ENCODE measurements around the gene SH2D1B.
"Not testable (repeated sequence)": the region's sequence is repeated elsewhere in the genome, so short reads cannot be mapped to it uniquely, and the experiment has no call there.

SH2D1B gene

GRCh38 chr1:162412002-162412401 lies at the start of gene SH2D1B:
SH2D1B (minus strand) TSS chr1:162412136; CDS start chr1:162412016, 120 bp downstream.
- H3K4me3 ChIP-seq (ENCODE audit: low read depth, low read length): no peak within 1 kb of the TSS
- TF ChIP-seq CTCF (IDR thresholded peaks at IDR 0.05; ENCODE audit: low read depth, low read length): no peak
- peak; percentile 75 for DNase-seq (ENCODE audit: low read depth, low spot score)
- in situ Hi-C loops (cut with HindIII; ENCODE audit: low sequenced_read_pairs): no loop called here

- no peak for TF ChIP-seq CTCF (IDR thresholded peaks at IDR 0.05; ENCODE audit: low read depth, low read length)
- no peak overlapping the region for H3K4me3 ChIP-seq (ENCODE audit: low read depth, low read length)
- no peak for DNase-seq (ENCODE audit: low read depth, low spot score)
Observed at GRCh38 chr1:162458236-162458635, 46.3 kb upstream of the SH2D1B start.

GRCh38 chr1:162456323-162456722 lies 44.4 kb upstream of the SH2D1B start:
- H3K4me3 ChIP-seq (ENCODE audit: low read depth, low read length): no peak overlapping the region
- no peak for DNase-seq (ENCODE audit: low read depth, low spot score)
- no peak for TF ChIP-seq CTCF (IDR thresholded peaks at IDR 0.05; ENCODE audit: low read depth, low read length)
- in situ Hi-C loops (cut with HindIII; ENCODE audit: low sequenced_read_pairs): no loop called here

More at GRCh38 chr1:162458236-162458635, 46.3 kb upstream of the SH2D1B start:
- in situ Hi-C loops (cut with HindIII; ENCODE audit: low sequenced_read_pairs): no loop called here

- DNase-seq (ENCODE audit: low read depth, low spot score); in situ Hi-C loops (cut with HindIII; ENCODE audit: low sequenced_read_pairs): not testable (repeated sequence)
Observed at GRCh38 chr1:162454361-162454760, 42.4 kb upstream of the SH2D1B start.

GRCh38 chr1:162446946-162447345 lies 35.0 kb upstream of the SH2D1B start:
- no peak for DNase-seq (ENCODE audit: low read depth, low spot score)
- in situ Hi-C loops (cut with HindIII; ENCODE audit: low sequenced_read_pairs): no loop called here
- TF ChIP-seq CTCF (IDR thresholded peaks at IDR 0.05; ENCODE audit: low read depth, low read length): no peak

More at GRCh38 chr1:162454361-162454760, 42.4 kb upstream of the SH2D1B start:
- H3K4me3 ChIP-seq (ENCODE audit: low read depth, low read length): not testable (repeated sequence)

GRCh38 chr1:162444903-162445302 lies 33.0 kb upstream of the SH2D1B start:
- DNase-seq (ENCODE audit: low read depth, low spot score): no peak
- no peak for TF ChIP-seq CTCF (IDR thresholded peaks at IDR 0.05; ENCODE audit: low read depth, low read length)
- no peak overlapping the region for H3K4me3 ChIP-seq (ENCODE audit: low read depth, low read length)
- in situ Hi-C loops (cut with HindIII; ENCODE audit: low sequenced_read_pairs): no loop called here

More at GRCh38 chr1:162446946-162447345, 35.0 kb upstream of the SH2D1B start:
- no peak overlapping the region for H3K4me3 ChIP-seq (ENCODE audit: low read depth, low read length)

GRCh38 chr1:162432977-162433713 lies 21.2 kb upstream of the SH2D1B start:
- DNase-seq (ENCODE audit: low read depth, low spot score); in situ Hi-C loops (cut with HindIII; ENCODE audit: low sequenced_read_pairs); H3K4me3 ChIP-seq (ENCODE audit: low read depth, low read length): not testable (repeated sequence)

All from astrocyte of the spinal cord (primary cell).